Right atrium auricular region (tissue), 2 donors: ENCODE data around the gene PDS5A. TPM values are rescaled to one million over a fixed set of nuclear protein-coding genes. Genes with fewer than 3 reads are reported as not detected.

Experiments used
- DNase-seq: peaks from one replicate; pipeline ENCODE4 v3.0.0-alpha.2; 2019; ENCODE audit warnings: low spot score
- H3K27ac ChIP-seq, 2 donors: fragments of 200-600 bp; sonication (generic); 1 replicate in 1 of 2; 2 replicates in 1 of 2; pipeline ENCODE4 v1.5.1; 2016 to 2019
- H3K27me3 ChIP-seq, 2 donors: fragments of 200-600 bp; sonication (generic); one replicate each; pipeline versions ENCODE4 v1.5.1 to v1.6.0; 2017 to 2019
- H3K36me3 ChIP-seq: fragments of 200-600 bp; sonication (generic); one replicate; pipeline ENCODE4 v1.5.1; 2016
- H3K4me1 ChIP-seq, 2 donors: fragments of 200-600 bp; sonication (generic); one replicate each; pipeline versions ENCODE4 v1.5.1 to v1.6.0; 2017 to 2019
- H3K4me3 ChIP-seq, 2 donors: fragments of 200-600 bp; sonication (generic); 1 replicate in 1 of 2; 2 replicates in 1 of 2; pipeline ENCODE4 v1.5.1; 2017 to 2019; ENCODE audit warnings: mild to moderate bottlenecking in 1 of 2, moderate library complexity in 1 of 2
- H3K9me3 ChIP-seq, 2 donors: fragments of 200-600 bp; sonication (generic); one replicate each; pipeline ENCODE4 v1.5.1; 2019
- total RNA-seq, 2 donors: library from RNA; depleted of rRNA; stranded (reverse); fragments of >200 nt; gene quantifications; one replicate each; pipeline ENCODE4 v1.1.0, GENCODE V29; 2016
- TF ChIP-seq, protein P1 (sequence below), 2 donors: fragments of 200-600 bp; sonication (generic); IDR thresholded peaks; one replicate each; pipeline ENCODE4 v1.5.1; 2019; ENCODE audit warnings: antibody characterized with exemption in 2 of 2

The PDS5A gene
- total RNA-seq, 2 donors from 2014 or later: 29.5 to 30.3 TPM

DNA sequence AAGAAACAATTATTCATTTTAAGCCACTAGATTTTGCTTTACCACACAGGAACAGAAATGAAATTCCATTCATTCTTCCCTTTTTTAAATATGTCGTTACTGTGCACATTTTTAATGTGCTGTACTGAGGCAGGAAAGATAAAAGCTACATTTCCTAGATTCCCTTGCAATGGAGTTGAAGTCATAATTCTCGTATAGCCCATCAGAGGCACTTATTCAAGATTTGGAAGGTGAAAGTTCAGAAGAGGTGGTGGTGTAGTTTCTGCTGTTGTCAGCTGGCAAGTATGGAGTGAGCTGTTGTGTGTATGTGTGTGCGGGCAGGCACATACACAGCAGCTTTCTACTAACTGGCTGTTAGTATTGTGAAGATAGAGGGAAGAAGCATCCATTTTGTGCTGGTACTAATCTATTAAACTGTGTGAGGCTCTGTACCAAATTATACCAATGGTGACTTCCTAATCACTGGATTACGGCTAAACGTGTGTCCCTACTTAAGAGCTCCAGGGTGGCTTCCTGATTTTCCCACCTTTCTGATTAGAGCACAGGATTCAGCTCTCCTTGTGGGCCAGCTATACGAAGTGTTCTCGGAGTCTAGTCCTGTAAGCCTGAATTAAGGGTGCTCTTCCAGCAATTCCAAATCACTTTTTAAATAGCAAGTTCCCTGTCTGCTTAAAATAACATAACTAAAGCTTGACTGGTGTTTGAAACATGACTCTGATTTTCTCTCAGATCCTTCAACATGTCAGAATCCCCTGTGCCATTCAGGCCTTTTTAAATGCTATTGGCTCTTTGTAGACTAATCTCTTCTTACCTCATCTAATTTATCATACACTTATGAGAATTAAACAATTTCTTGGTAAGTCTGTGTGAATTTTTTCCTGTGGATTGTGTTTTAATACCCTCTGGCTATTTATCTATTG, 43.8 kb downstream of the PDS5A start:
- Histone ChIP-seq H3K27me3 (no peaks in the 10 kb centered on the region), H3K4me1 (peaks cover 0 to 16% of the 10 kb centered on the region in 2 donors), H3K27ac (peak overlapping the region in 1 of 2 donors; percentile 1), H3K4me3 (no peak overlapping the region), H3K36me3 (no peaks in the 10 kb centered on the region), H3K9me3 (no peaks in the 10 kb centered on the region)
- no peak for DNase-seq
- TF ChIP-seq, protein P1, sequence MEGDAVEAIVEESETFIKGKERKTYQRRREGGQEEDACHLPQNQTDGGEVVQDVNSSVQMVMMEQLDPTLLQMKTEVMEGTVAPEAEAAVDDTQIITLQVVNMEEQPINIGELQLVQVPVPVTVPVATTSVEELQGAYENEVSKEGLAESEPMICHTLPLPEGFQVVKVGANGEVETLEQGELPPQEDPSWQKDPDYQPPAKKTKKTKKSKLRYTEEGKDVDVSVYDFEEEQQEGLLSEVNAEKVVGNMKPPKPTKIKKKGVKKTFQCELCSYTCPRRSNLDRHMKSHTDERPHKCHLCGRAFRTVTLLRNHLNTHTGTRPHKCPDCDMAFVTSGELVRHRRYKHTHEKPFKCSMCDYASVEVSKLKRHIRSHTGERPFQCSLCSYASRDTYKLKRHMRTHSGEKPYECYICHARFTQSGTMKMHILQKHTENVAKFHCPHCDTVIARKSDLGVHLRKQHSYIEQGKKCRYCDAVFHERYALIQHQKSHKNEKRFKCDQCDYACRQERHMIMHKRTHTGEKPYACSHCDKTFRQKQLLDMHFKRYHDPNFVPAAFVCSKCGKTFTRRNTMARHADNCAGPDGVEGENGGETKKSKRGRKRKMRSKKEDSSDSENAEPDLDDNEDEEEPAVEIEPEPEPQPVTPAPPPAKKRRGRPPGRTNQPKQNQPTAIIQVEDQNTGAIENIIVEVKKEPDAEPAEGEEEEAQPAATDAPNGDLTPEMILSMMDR (IDR thresholded peaks at IDR 0.05): no peak

DNA sequence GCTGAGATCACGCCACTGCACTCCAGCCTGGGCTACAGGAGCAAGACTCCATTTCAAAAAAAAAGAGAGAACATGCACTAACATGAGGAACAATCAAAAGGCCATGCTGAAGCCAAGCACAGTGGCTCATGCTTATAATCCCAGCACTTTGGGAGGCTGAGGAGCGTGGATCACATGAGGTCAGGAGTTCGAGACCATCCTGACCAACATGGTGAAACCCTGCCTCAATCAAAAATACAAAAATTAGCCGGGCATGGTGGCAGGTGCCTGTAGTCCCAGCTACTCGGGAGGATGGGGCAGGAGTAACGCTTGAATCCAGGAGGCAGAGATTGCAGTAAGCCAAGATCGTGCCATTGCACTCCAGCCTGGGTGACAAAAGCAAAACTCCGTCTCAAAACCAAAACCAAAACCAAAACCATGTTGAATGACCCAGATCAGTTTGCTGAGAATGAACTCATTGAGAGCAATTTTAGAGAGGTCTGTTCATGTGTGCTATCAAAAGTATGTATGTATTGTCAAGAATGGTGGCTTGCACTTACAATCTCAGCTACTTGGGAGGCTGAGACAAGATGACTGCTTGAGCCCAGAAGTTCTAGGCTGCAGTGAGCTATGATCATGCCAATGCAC, 44.8 kb downstream of the PDS5A start:
- Histone ChIP-seq H3K9me3 (no peaks in the 10 kb centered on the region), H3K27me3 (no peaks in the 10 kb centered on the region), H3K4me3 (no peak overlapping the region), H3K27ac (no peak overlapping the region), H3K4me1 (peaks cover 0 to 16% of the 10 kb centered on the region in 2 donors), H3K36me3 (no peaks in the 10 kb centered on the region)
- no peak for DNase-seq
- TF ChIP-seq, protein P1 (IDR thresholded peaks at IDR 0.05): no peak

DNA sequence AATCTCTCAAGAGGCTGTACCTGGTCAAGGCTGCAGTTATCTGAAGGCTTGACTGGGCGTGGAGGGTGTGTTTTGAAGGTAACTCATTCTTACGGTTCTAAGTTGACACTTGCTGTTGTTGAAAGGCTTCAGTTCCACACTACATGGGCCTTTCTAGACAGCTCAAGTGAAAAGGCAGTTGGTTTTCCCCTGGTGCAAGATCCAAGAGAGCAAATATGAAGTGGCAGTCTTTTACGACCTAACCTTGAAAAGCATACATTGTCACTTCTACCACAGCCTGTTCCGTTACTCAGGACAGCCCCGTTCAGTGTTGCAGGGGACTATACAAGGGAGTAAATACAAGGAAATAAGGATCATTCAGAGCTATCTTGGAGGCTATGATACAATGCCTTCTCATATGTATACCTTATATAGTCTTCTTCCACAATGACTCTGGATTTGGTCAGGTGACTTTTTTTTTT, 46.2 kb downstream of the PDS5A start:
- DNase-seq: no peak
- peaks cover 0 to 16% of the 10 kb centered on the region in 2 donors for H3K4me1 ChIP-seq
- H3K4me3 ChIP-seq: no peak overlapping the region
- H3K27ac ChIP-seq: no peak overlapping the region
- H3K9me3 ChIP-seq: no peaks in the 10 kb centered on the region
- H3K27me3 ChIP-seq: no peaks in the 10 kb centered on the region
- H3K36me3 ChIP-seq: no peaks in the 10 kb centered on the region
- TF ChIP-seq, protein P1 (IDR thresholded peaks at IDR 0.05): no peak

DNA sequence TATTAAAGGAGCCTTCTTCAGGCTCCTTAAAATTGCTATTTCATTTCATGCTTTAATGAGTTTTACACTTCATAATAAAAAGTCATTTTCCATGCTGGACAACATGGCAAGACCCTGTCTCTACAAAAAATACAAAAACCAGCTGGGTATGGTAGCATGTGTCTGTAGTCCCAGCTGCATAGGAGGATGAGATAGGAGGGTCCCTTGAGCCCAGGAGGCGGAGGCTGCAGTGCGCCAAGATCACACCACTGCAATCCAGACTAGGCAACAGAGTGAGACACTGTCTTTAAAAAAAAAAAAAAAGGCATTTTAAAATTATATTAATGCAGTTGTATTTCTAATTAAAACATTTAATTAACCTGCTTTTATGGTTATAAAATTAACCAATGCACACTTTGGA, 49.2 kb downstream of the PDS5A start:
- TF ChIP-seq, protein P1 (IDR thresholded peaks at IDR 0.05): no peak

DNA sequence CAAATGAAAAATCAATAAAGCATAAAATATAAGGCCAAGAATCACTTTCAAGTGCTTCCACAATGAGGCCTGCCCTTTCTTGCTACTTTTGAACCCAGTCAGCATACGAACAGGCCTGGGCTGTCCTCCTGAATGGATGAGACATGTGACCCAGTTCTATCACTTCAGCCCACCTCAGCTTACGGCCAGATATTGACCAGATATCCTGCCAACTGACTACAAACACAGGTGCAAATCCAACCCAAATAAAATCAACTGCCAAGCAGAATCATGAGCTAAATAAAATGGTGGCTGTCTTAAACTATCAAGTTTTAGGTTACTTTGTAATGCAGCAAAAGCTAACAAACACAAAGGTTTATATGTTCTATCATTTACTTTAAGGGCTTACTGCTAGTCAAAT, 53.7 kb downstream of the PDS5A start:
- no peak overlapping the region for H3K4me3 ChIP-seq

More for the DNA sequence above, 49.2 kb downstream of the PDS5A start:
- Histone ChIP-seq H3K9me3 (no peaks in the 10 kb centered on the region), H3K4me3 (no peak overlapping the region), H3K4me1 (peaks cover 0 to 4% of the 10 kb centered on the region in 2 donors), H3K27ac (no peak overlapping the region), H3K36me3 (no peaks in the 10 kb centered on the region), H3K27me3 (no peaks in the 10 kb centered on the region)
- DNase-seq: no peak

More for the DNA sequence above, 53.7 kb downstream of the PDS5A start:
- H3K36me3 ChIP-seq: peaks cover 9% of the 10 kb centered on the region
- H3K4me1 ChIP-seq: no peaks in the 10 kb centered on the region
- H3K27ac ChIP-seq: no peak overlapping the region
- TF ChIP-seq, protein P1 (IDR thresholded peaks at IDR 0.05): no peak
- H3K9me3 ChIP-seq: no peaks in the 10 kb centered on the region
- no peak for DNase-seq
- H3K27me3 ChIP-seq: no peaks in the 10 kb centered on the region
